H9 (cell line): Measurements from ENCODE around the gene SNX1. TPM values are rescaled to one million over a fixed set of nuclear protein-coding genes. Genes with fewer than 3 reads are reported as not detected.
A peak's percentile ranks its signal among the peaks of the same experiment; 100 is the strongest.

Source experiments
- DNase-seq: peaks from one replicate; pipeline ENCODE4 v3.0.0-alpha.2; 2017
- H2AFZ ChIP-seq: one replicate; pipeline ENCODE4 v1.6.1; 2013; ENCODE audit warnings: mild to moderate bottlenecking, low read length, control low read depth, moderate library complexity
- H2AK5ac ChIP-seq: 2 replicates; pipeline ENCODE4 v1.6.1; 2013; ENCODE audit warnings: low read length, control low read depth, mixed read lengths; ENCODE audit not compliant: insufficient read length
- H2BK120ac ChIP-seq: one replicate; pipeline ENCODE4 v1.6.1; 2013; ENCODE audit warnings: low read depth, mild to moderate bottlenecking, low read length, control low read depth, inconsistent platforms; ENCODE audit not compliant: poor library complexity, severe bottlenecking
- H2BK12ac ChIP-seq: 2 replicates; pipeline ENCODE4 v1.6.1; 2013; ENCODE audit warnings: low read length, control low read depth, mixed read lengths, low read depth; ENCODE audit not compliant: insufficient read length
- H2BK15ac ChIP-seq: 2 replicates; pipeline ENCODE4 v1.6.1; 2013; ENCODE audit warnings: low read depth, low read length, control low read depth
- H2BK20ac ChIP-seq: one replicate; pipeline ENCODE4 v1.6.1; 2013; ENCODE audit warnings: low read depth, mild to moderate bottlenecking, low read length, control low read depth, inconsistent platforms; ENCODE audit not compliant: poor library complexity, severe bottlenecking
- H2BK5ac ChIP-seq: 2 replicates; pipeline ENCODE4 v1.6.1; 2013; ENCODE audit warnings: low read length, control low read depth, mixed read lengths; ENCODE audit not compliant: insufficient read length
- H3K14ac ChIP-seq: 2 replicates; pipeline ENCODE4 v1.6.1; 2013; ENCODE audit warnings: low read length, control low read depth; ENCODE audit not compliant: insufficient read depth
- H3K18ac ChIP-seq: 2 replicates; pipeline ENCODE4 v1.6.1; 2013; ENCODE audit warnings: low read depth, mild to moderate bottlenecking, mixed read lengths, low read length, control low read depth; ENCODE audit not compliant: insufficient read length
- H3K23ac ChIP-seq: 2 replicates; pipeline ENCODE4 v1.6.1; 2013; ENCODE audit warnings: low read length, control low read depth, mixed read lengths, low read depth; ENCODE audit not compliant: insufficient read length
- H3K23me2 ChIP-seq: 2 replicates; pipeline ENCODE4 v1.6.1; 2013; ENCODE audit warnings: low read depth, mild to moderate bottlenecking, mixed read lengths, low read length, control low read depth; ENCODE audit not compliant: insufficient read length, poor library complexity, severe bottlenecking
- H3K27ac ChIP-seq: 2 replicates; pipeline ENCODE4 v1.5.1; 2013; ENCODE audit warnings: low read length, control low read depth, mixed read lengths, low read depth; ENCODE audit not compliant: insufficient read length
- H3K27me3 ChIP-seq: 2 replicates; pipeline ENCODE4 v1.6.1; 2013; ENCODE audit warnings: low read length, control low read depth, inconsistent platforms; ENCODE audit not compliant: insufficient read depth
- H3K4ac ChIP-seq: 2 replicates; pipeline ENCODE4 v1.6.1; 2013; ENCODE audit warnings: low read depth, mild to moderate bottlenecking, control low read depth, inconsistent platforms, low read length, moderate library complexity
- H3K4me1 ChIP-seq: 2 replicates; pipeline ENCODE4 v1.6.1; 2013; ENCODE audit warnings: low read length, control low read depth, inconsistent platforms; ENCODE audit not compliant: insufficient read depth
- H3K4me2 ChIP-seq: 2 replicates; pipeline ENCODE4 v1.6.1; 2013; ENCODE audit warnings: low read length, control low read depth, mixed read lengths; ENCODE audit not compliant: insufficient read length, insufficient read depth
- H3K56ac ChIP-seq: 2 replicates; pipeline ENCODE4 v1.6.1; 2013; ENCODE audit warnings: low read depth, mild to moderate bottlenecking, mixed read lengths, low read length, control low read depth; ENCODE audit not compliant: insufficient read length
- H3K79me1 ChIP-seq: 2 replicates; pipeline ENCODE4 v1.6.1; 2013; ENCODE audit warnings: low read depth, mild to moderate bottlenecking, moderate library complexity, low read length, control low read depth, inconsistent platforms; ENCODE audit not compliant: insufficient read depth, poor library complexity, severe bottlenecking
- H3K79me2 ChIP-seq: 2 replicates; pipeline ENCODE4 v1.6.1; 2013; ENCODE audit warnings: low read length, control low read depth, inconsistent platforms; ENCODE audit not compliant: insufficient read depth
- H3K9ac ChIP-seq: 2 replicates; pipeline ENCODE4 v1.6.1; 2013; ENCODE audit warnings: low read length, control low read depth, mixed read lengths; ENCODE audit not compliant: insufficient read length; ENCODE audit errors: extremely low read depth
- H3K9me3 ChIP-seq: one replicate; pipeline ENCODE4 v1.6.1; 2013; ENCODE audit warnings: low read depth, low read length, inconsistent platforms; ENCODE audit not compliant: control insufficient read depth
- H3T11ph ChIP-seq: one replicate; pipeline ENCODE4 v1.6.1; 2013; ENCODE audit warnings: mild to moderate bottlenecking, low read length, control low read depth, inconsistent platforms
- H4K20me1 ChIP-seq: one replicate; pipeline ENCODE4 v1.6.1; 2013; ENCODE audit not compliant: control insufficient read depth, insufficient read length, insufficient read depth
- H4K5ac ChIP-seq: 2 replicates; pipeline ENCODE4 v1.6.1; 2013; ENCODE audit warnings: low read depth, mild to moderate bottlenecking, mixed read lengths, low read length, control low read depth; ENCODE audit not compliant: insufficient read length
- H4K8ac ChIP-seq: replicated peaks from 2 replicates; pipeline ENCODE4 v1.6.1; 2013; ENCODE audit warnings: low read length, control low read depth, mixed read lengths, low read depth; ENCODE audit not compliant: insufficient read length
- H4K91ac ChIP-seq: 2 replicates; pipeline ENCODE4 v1.6.1; 2013; ENCODE audit warnings: low read depth, mild to moderate bottlenecking, moderate library complexity, mixed read lengths, low read length, control low read depth; ENCODE audit not compliant: insufficient read length
- H3K27ac Mint-ChIP-seq, 3 experiments: 2 replicates in 2 of 3; 3 replicates in 1 of 3; pipeline ENCODE4 v1.8.0; 2020 to 2021; ENCODE audit warnings: mixed read lengths in 3 of 3, mild to moderate bottlenecking in 1 of 3, moderate library complexity in 1 of 3
- H3K27me3 Mint-ChIP-seq: 2 replicates; pipeline ENCODE4 v1.8.0; 2021; ENCODE audit warnings: low read depth, mild to moderate bottlenecking, moderate library complexity, mixed read lengths
- H3K36me3 Mint-ChIP-seq, 3 experiments: 2 replicates in 2 of 3; 3 replicates in 1 of 3; pipeline ENCODE4 v1.8.0; 2020 to 2021; ENCODE audit warnings: low read depth in 3 of 3, mixed read lengths in 3 of 3; ENCODE audit not compliant: insufficient read depth in 1 of 3
- H3K4me1 Mint-ChIP-seq, 2 experiments: 2 replicates each; pipeline ENCODE4 v1.8.0; 2020; ENCODE audit warnings: mixed read lengths in 2 of 2
- H3K4me3 Mint-ChIP-seq, 2 experiments: 2 replicates in 1 of 2; 3 replicates in 1 of 2; pipeline ENCODE4 v1.8.0; 2020 to 2021; ENCODE audit warnings: mild to moderate bottlenecking in 2 of 2, mixed read lengths in 2 of 2, moderate library complexity in 1 of 2
- H3K9me3 Mint-ChIP-seq, 2 experiments: 2 replicates in 1 of 2; 3 replicates in 1 of 2; pipeline ENCODE4 v1.8.0; 2020; ENCODE audit warnings: mild to moderate bottlenecking in 2 of 2, mixed read lengths in 2 of 2, moderate library complexity in 1 of 2
- WGBS: extraction: QIAGEN DNeasy Blood & Tissue Kit; methylation state at CpG from one replicate; pipeline ENCODE4 v1.1.7; 2013; ENCODE audit warnings: missing lambda C conversion rate, low lambda C conversion rate, mixed read lengths; ENCODE audit not compliant: insufficient read length; ENCODE audit errors: extremely low coverage; 5-methylcytosine and 5-hydroxymethylcytosine counted together
- total RNA-seq: library from RNA; stranded (reverse); gene quantifications from 2 replicates; pipeline ENCODE4 v1.2.1, GENCODE V29; 2021
- TF ChIP-seq, protein P1 (sequence below): fragments of 200-600 bp; sonication (generic); conservative IDR thresholded peaks from 3 replicates; pipeline ENCODE4 v1.8.0; 2021; ENCODE audit warnings: antibody characterized with exemption, mild to moderate bottlenecking

Gene SNX1
- total RNA-seq, 1 experiment from 2014 or later = 58.8 TPM

DNA sequence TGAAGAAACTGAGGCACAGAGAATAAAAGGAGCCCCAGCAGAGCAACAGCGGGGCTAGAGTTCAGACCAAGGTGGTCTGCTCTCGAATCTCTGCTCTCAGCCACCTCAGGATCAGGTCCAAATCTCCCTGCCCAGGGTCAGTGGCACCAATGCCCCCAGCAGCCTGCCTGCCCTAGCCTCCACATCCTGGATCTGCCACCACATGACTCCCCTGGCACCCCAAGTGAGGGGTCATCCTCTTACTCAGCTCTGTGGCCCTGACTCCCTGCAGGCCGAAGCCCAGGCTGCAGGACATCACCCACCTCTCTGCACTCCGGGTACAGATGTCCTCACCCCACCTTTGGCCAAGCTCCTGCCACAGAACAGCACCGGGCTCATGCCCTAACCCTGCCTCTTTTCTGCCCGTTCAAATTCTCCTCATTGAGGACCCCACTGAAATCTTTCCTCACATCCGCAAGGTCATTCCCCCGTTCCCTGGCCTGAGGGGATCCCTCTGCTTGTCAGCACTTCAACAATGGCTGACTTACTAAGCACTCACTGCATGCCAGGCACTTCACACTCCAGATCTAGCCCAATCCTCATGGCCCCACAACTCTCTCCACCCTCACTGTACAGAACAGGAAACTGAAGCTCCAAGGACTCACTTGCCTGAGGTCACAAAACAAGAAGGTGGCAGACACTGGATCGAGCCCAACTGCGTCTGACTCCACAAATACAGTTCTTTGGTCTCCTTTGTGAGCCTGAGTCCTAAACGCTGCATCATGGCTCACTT, 62.8 kb downstream of the SNX1 start:
- H2BK12ac ChIP-seq = no peak overlapping the region
- H3K79me2 ChIP-seq = no peaks in the 10 kb centered on the region; the same call in 1 of the 2 replicates
- H3K4me1 ChIP-seq = no peaks in the 10 kb centered on the region
- no peaks in the 10 kb centered on the region for H3K79me1 ChIP-seq
- H3K23ac ChIP-seq = no peak overlapping the region
- no peak overlapping the region for H3K56ac ChIP-seq
- H3K27ac Mint-ChIP-seq = peak overlapping the region in 1 of 3 experiments; percentile 3; a peak in 3 of 7 replicates
- no peak overlapping the region for H2BK15ac ChIP-seq
- H4K91ac ChIP-seq = no peak overlapping the region
- no peak overlapping the region for H4K5ac ChIP-seq
- no peak overlapping the region for H2AFZ ChIP-seq
- no peak for DNase-seq
- H2BK20ac ChIP-seq = no peak overlapping the region
- H4K8ac ChIP-seq = no peak overlapping the region
- no peaks in the 10 kb centered on the region for H4K20me1 ChIP-seq
- no peak overlapping the region for H3K27ac ChIP-seq
- WGBS = no CpG with 5 or more reads among the region's 11 CpGs
- H3K23me2 ChIP-seq = no peaks in the 10 kb centered on the region
- no peak overlapping the region for H3K4me2 ChIP-seq
- TF ChIP-seq, protein P1, sequence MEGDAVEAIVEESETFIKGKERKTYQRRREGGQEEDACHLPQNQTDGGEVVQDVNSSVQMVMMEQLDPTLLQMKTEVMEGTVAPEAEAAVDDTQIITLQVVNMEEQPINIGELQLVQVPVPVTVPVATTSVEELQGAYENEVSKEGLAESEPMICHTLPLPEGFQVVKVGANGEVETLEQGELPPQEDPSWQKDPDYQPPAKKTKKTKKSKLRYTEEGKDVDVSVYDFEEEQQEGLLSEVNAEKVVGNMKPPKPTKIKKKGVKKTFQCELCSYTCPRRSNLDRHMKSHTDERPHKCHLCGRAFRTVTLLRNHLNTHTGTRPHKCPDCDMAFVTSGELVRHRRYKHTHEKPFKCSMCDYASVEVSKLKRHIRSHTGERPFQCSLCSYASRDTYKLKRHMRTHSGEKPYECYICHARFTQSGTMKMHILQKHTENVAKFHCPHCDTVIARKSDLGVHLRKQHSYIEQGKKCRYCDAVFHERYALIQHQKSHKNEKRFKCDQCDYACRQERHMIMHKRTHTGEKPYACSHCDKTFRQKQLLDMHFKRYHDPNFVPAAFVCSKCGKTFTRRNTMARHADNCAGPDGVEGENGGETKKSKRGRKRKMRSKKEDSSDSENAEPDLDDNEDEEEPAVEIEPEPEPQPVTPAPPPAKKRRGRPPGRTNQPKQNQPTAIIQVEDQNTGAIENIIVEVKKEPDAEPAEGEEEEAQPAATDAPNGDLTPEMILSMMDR = no peak
- no peak overlapping the region for H3K18ac ChIP-seq
- H3K4me1 Mint-ChIP-seq = peaks cover 12 to 13% of the 10 kb centered on the region in 2 experiments
- peaks cover 2% of the 10 kb centered on the region; the same call in 1 of the 2 replicates for H3K27me3 Mint-ChIP-seq
- no peak overlapping the region for H2BK120ac ChIP-seq
- H3K9me3 ChIP-seq = no peaks in the 10 kb centered on the region
- H2BK5ac ChIP-seq = no peak overlapping the region
- no peak overlapping the region for H3K9ac ChIP-seq
- no peak overlapping the region for H3T11ph ChIP-seq
- no peak overlapping the region for H2AK5ac ChIP-seq
- H3K14ac ChIP-seq = no peak overlapping the region
- no peak overlapping the region for H3K4me3 Mint-ChIP-seq
- no peaks in the 10 kb centered on the region for H3K27me3 ChIP-seq
- H3K9me3 Mint-ChIP-seq = no peaks in the 10 kb centered on the region; a peak in 1 of 5 replicates
- peaks cover 41 to 69% (median 56%) of the 10 kb centered on the region in 3 experiments; a peak in 6 of 7 replicates for H3K36me3 Mint-ChIP-seq
- no peak overlapping the region for H3K4ac ChIP-seq
